GM18873 (cell line): Measurements from ENCODE around the gene GPR132.

ENCODE experiments used
- ATAC-seq: cut with Tn5 transposase; IDR thresholded peaks from one replicate; pipeline ENCODE4 v1.9.1; 2021; ENCODE audit warnings: mild to moderate bottlenecking, moderate library complexity, moderate number of reproducible peaks; ENCODE audit not compliant: unreplicated experiment, low FRiP score

GPR132 gene

GRCh38 chr14:105063056-105063455, 2.2 kb downstream of the GPR132 start:
- ATAC-seq = no peak

GRCh38 chr14:105062048-105062433, 3.2 kb downstream of the GPR132 start:
- no peak for ATAC-seq

GRCh38 chr14:105061428-105062047, 3.7 kb downstream of the GPR132 start:
- no peak for ATAC-seq

- ATAC-seq = no peak
Measured at GRCh38 chr14:105060751-105061427, 4.3 kb downstream of the GPR132 start.

GRCh38 chr14:105059925-105060565, 5.2 kb downstream of the GPR132 start:
- ATAC-seq = no peak

- ATAC-seq = no peak
Measured at GRCh38 chr14:105059035-105059924, 6.0 kb downstream of the GPR132 start.

- no peak for ATAC-seq
Measured at GRCh38 chr14:105058521-105059034, 6.7 kb downstream of the GPR132 start.

- no peak for ATAC-seq
Measured at GRCh38 chr14:105056303-105056831, 8.9 kb downstream of the GPR132 start.

- ATAC-seq = no peak
Measured at GRCh38 chr14:105055736-105056302, 9.4 kb downstream of the GPR132 start.

- ATAC-seq = no peak
Measured at GRCh38 chr14:105055334-105055733, 9.9 kb downstream of the GPR132 start.

- no peak for ATAC-seq
Measured at GRCh38 chr14:105053996-105054395, 11.2 kb downstream of the GPR132 start.

GRCh38 chr14:105053421-105053820, 11.8 kb downstream of the GPR132 start:
- no peak for ATAC-seq

- no peak for ATAC-seq
Measured at GRCh38 chr14:105052110-105052458, 13.1 kb downstream of the GPR132 start.

GRCh38 chr14:105051182-105052109, 13.8 kb downstream of the GPR132 start:
- ATAC-seq = no peak

- ATAC-seq = no peak
Measured at GRCh38 chr14:105050551-105050897, 14.7 kb downstream of the GPR132 start.

GRCh38 chr14:105049753-105050550, 15.3 kb downstream of the GPR132 start:
- no peak for ATAC-seq

GRCh38 chr14:105047283-105048016, 17.8 kb downstream of the GPR132 start:
- no peak for ATAC-seq

- ATAC-seq = no peak
Measured at GRCh38 chr14:105046891-105047282, 18.3 kb downstream of the GPR132 start.
